RWPE1 (cell line): ENCODE results near the gene TSNAXIP1.
A peak's percentile ranks its signal among the peaks of the same experiment; 100 is the strongest.

Source experiments
- CTCF ChIA-PET: fragments of 350-600 bp; sonication (Branson Sonifier 250); formaldehyde crosslinking; extraction: SDS; loops from one replicate; lab custom pipeline; 2021; lab: Yijun Ruan, JAX
- POLR2A ChIA-PET: fragments of 400-600 bp; formaldehyde crosslinking; extraction: SDS; loops from one replicate; lab custom pipeline; 2020; ENCODE audit warnings: antibody characterized with exemption; ENCODE audit not compliant: low non-redundant PET; lab: Yijun Ruan, JAX
- DNase-seq: peaks from one replicate; pipeline ENCODE4 v3.0.0; 2012; ENCODE audit warnings: low spot score
- H3K27ac ChIP-seq: fragments of 450-650 bp; 2 replicates; pipeline ENCODE4 v1.5.1; 2017
- TF ChIP-seq, protein P1 (sequence below): fragments of 450-650 bp; conservative IDR thresholded peaks from 2 replicates; pipeline ENCODE4 v1.5.1; 2017; ENCODE audit warnings: low read depth, mild to moderate bottlenecking

TSNAXIP1 gene

DNA sequence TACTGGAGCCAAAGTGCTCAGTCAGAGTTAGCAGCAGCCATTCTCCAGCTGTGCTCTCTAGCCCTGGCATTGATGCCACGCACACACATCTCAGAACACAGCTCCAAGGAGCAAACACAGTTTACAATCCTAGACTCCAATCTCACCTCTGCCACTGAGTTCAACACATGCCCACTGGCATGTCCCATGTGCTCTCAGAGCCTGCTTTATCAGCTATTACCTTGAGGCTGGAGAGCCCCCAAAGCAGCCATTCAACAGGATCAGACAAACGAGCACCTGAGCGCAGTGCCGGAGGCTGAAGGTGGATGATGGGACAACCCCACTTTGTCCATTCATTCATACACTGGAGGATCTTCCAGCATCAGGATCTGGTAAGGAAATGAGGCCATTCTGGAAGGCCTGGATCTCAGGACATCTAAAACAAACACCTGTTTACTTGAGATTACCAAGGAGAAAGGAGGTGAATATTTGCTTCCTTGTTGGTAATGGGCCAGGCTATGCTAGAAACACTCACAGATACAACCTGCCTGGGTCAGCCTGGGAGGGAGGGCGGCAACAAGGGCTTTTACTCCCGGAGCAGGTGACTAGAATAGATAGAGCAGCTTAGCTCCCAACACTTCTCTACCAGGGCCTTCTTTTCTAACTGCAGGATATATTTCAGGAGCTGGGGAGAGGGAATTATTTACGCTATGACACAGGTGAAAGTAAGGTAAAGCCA, 25.7 kb upstream of the TSNAXIP1 start:
- ChIA-PET CTCF (interaction anchor here (0.5 kb wide), 1 partner anchor 1031 kb away, joined by 3 read pairs; no protein-coding TSS in a partner anchor), POLR2A (no interaction called here)
- TF ChIP-seq, protein P1, sequence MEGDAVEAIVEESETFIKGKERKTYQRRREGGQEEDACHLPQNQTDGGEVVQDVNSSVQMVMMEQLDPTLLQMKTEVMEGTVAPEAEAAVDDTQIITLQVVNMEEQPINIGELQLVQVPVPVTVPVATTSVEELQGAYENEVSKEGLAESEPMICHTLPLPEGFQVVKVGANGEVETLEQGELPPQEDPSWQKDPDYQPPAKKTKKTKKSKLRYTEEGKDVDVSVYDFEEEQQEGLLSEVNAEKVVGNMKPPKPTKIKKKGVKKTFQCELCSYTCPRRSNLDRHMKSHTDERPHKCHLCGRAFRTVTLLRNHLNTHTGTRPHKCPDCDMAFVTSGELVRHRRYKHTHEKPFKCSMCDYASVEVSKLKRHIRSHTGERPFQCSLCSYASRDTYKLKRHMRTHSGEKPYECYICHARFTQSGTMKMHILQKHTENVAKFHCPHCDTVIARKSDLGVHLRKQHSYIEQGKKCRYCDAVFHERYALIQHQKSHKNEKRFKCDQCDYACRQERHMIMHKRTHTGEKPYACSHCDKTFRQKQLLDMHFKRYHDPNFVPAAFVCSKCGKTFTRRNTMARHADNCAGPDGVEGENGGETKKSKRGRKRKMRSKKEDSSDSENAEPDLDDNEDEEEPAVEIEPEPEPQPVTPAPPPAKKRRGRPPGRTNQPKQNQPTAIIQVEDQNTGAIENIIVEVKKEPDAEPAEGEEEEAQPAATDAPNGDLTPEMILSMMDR: no peak
- no peak for DNase-seq
- peak overlapping the region; percentile 71 for H3K27ac ChIP-seq

GRCh38 chr16:67781565-67781921, 25.1 kb upstream of the TSNAXIP1 start:
- H3K27ac ChIP-seq: no peak overlapping the region
- CTCF ChIA-PET: interaction anchor here (1.3 kb wide), 1 partner anchor 35 kb away, joined by 5 read pairs; no protein-coding TSS in a partner anchor
- TF ChIP-seq, protein P1: no peak
- DNase-seq: no peak
- POLR2A ChIA-PET: no interaction called here

DNA sequence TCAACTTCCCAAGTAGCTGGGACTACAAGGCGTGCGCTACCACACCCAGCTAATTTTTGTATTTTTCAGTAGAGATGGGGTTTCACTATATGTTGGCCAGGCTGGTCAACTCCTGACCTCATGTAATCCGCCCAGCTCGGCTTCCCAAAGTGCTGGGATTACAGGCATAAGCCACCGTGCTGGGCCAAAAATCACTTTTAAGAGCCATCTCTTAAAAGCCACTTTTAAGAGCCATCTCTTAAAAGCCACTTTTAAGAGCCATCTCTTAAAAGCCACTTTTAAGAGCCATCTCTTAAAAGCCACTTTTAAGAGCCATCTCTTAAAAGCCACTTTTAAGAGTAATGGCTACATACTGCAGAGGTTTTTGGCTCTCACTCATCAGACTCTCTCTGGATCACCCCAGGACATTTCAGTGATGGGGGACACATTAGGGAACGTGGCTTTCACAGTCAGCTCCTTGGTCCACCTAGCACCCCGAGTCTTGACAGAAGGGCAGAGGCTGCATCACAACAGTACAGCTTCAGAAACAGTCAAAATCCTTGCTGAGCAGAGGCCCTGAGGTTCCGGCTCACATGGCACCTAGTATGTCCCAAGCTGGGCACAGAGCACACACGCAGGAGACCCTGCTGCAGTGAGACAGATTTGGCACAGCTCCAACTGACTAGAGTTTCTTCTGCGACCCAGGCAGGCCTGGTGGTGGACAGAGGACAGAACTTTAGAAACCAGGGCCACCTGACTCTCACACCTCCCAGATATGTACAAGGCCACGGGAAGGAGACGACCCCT, 23.9 kb upstream of the TSNAXIP1 start:
- no peak overlapping the region for H3K27ac ChIP-seq
- ChIA-PET POLR2A (no interaction called here), CTCF (interaction anchor here (1.3 kb wide), 1 partner anchor 34 kb away, joined by 5 read pairs; no protein-coding TSS in a partner anchor)
- DNase-seq: no peak
- TF ChIP-seq, protein P1: no peak

- ChIA-PET CTCF (no interaction called here), POLR2A (no interaction called here)
- DNase-seq: no peak
- TF ChIP-seq, protein P1: no peak
- no peak overlapping the region for H3K27ac ChIP-seq
These were observed 23.4 kb upstream of the TSNAXIP1 start for GRCh38 chr16:67783353-67783725.

- CTCF ChIA-PET: no interaction called here
- POLR2A ChIA-PET: no interaction called here
- no peak overlapping the region for H3K27ac ChIP-seq
- TF ChIP-seq, protein P1: no peak
- no peak for DNase-seq
These were observed 20.2 kb upstream of the TSNAXIP1 start for GRCh38 chr16:67786491-67786890.

- no peak overlapping the region for H3K27ac ChIP-seq
- no peak for DNase-seq
- CTCF ChIA-PET: no interaction called here
- TF ChIP-seq, protein P1: no peak
- POLR2A ChIA-PET: no interaction called here
These were observed 16.6 kb upstream of the TSNAXIP1 start for GRCh38 chr16:67790071-67790470.
